Lower lobe of right lung (tissue), 2 donors: Measurements from ENCODE around the gene HRH1. TPM values are rescaled to one million over a fixed set of nuclear protein-coding genes. Genes with fewer than 3 reads are reported as not detected.

ENCODE experiments used
- ATAC-seq, 2 donors: fragments of 200-7000 bp; cut with Tn5 transposase; one replicate each; pipeline ENCODE4 v1.9.1; 2020 to 2022; ENCODE audit warnings: mild to moderate bottlenecking in 2 of 2, moderate library complexity in 2 of 2
- DNase-seq: peaks from one replicate; pipeline ENCODE4 v3.0.0-alpha.2; 2020
- H3K27ac ChIP-seq: fragments of 200-600 bp; one replicate; pipeline ENCODE4 v1.8.0; 2022
- H3K27me3 ChIP-seq: fragments of 200-600 bp; one replicate; pipeline ENCODE4 v1.8.0; 2022; ENCODE audit warnings: low read depth
- H3K36me3 ChIP-seq: fragments of 200-600 bp; one replicate; pipeline ENCODE4 v1.8.0; 2022; ENCODE audit warnings: mild to moderate bottlenecking
- H3K4me1 ChIP-seq: fragments of 200-600 bp; one replicate; pipeline ENCODE4 v1.8.0; 2022
- H3K4me3 ChIP-seq: fragments of 200-600 bp; one replicate; pipeline ENCODE4 v1.8.0; 2022; ENCODE audit warnings: mild to moderate bottlenecking
- H3K9me3 ChIP-seq: fragments of 200-600 bp; one replicate; pipeline ENCODE4 v1.8.0; 2022
- CTCF ChIP-seq: fragments of 200-600 bp; IDR thresholded peaks from one replicate; pipeline ENCODE4 v1.8.0; 2022; ENCODE audit warnings: antibody characterized with exemption, mild to moderate bottlenecking
- intact Hi-C: fragments of 100-400 bp; cut with DNase I; formaldehyde crosslinking; loops from one replicate; pipeline ENCODE4 v1.11.0; 2022
- total RNA-seq: library from RNA; stranded (reverse); fragmentation: NEBNext Ultra II Directional; extraction: Animal tissue kit (Norgen Biotek cat#: 25700); gene quantifications from one replicate; pipeline ENCODE4 v1.2.1, GENCODE V29; 2021
- donor health status: DM: no; HTN: yes; CAD: no; lungs with severe emphysema.

The HRH1 gene
- total RNA-seq, 1 donor from 2014 or later, result 6.4 TPM

- Histone ChIP-seq H3K27ac (no peak overlapping the region), H3K9me3 (no peaks in the 10 kb centered on the region)
- no peak for DNase-seq
Measured at GRCh38 chr3:11144996-11145395, 9.3 kb upstream of the HRH1 start.

DNA sequence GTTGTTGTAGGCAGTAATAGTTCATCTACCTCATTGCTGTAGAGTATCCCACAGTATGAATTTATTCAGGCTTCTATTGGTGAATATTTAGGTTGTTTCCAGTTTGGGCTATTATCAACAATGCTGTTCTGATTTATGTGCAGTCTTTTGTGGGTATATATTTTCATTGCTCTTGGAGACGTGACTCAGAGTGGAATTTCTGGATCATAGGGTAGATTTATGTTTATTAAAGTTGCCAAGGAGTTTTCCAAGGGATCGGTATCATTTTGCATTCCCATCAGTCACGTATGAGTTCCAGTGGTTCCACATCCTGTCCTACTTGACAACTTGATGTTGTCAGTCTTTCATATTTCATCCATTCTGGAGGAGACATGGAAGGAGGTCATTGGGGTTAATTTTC, 8.4 kb upstream of the HRH1 start:
- Histone ChIP-seq H3K4me1 (peaks cover 6% of the 10 kb centered on the region), H3K36me3 (no peaks in the 10 kb centered on the region), H3K27me3 (no peaks in the 10 kb centered on the region), H3K9me3 (no peaks in the 10 kb centered on the region), H3K4me3 (no peak overlapping the region), H3K27ac (no peak overlapping the region)
- intact Hi-C loops, result no loop called here
- ATAC-seq (no peak), DNase-seq (no peak)
- TF ChIP-seq CTCF, result no peak

More at GRCh38 chr3:11144996-11145395, 9.3 kb upstream of the HRH1 start:
- no peak for TF ChIP-seq CTCF
- intact Hi-C loops, result no loop called here
- Histone ChIP-seq H3K27me3 (no peaks in the 10 kb centered on the region), H3K4me1 (peaks cover 15% of the 10 kb centered on the region), H3K4me3 (no peak overlapping the region), H3K36me3 (no peaks in the 10 kb centered on the region)
- peak in 1 of 2 donors; percentile 26 for ATAC-seq

DNA sequence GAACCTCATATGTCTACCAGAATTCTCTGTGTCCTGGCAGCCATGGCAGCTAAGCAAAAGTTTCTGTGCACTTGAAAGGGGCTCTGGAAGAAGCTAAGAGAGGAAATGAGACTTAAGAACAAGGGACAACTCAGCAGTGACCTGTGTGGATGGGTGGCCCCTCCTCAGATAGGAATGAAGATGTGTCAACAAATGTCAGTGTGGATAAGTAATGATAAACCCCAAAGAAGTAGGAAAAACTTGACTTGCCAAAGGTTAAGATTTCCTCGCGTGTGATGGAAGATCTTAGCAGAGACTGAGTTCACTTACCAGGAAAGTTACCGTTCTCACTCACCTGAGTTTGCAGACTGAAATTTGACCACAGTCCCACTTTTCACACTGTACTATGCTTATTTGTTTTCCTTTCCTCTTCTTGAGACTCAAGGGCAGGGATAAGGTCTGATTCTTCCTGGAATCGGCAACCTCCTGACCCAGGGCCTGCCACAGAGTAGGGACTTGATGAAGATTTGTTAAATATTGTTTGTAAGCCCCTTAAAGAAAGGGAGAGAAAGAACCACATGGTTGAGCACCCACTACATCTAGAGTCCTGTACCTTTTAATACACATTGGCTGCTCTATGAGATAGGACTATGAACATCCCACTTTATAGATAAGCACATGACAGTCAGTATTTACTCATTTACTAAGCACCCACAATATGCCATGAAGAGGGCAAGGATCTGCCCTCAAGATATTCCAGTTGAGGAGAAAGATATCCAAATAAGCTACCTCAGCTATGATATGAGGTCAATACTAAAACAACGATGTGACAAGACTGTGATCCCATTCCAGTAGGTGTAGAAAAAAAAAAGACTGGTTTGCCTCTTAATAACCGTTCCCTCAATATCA, 7.3 kb upstream of the HRH1 start:
- DNase-seq (no peak), ATAC-seq (peak; percentile 57 to 64)
- H3K27ac ChIP-seq, result no peak overlapping the region
- TF ChIP-seq CTCF, result no peak
- intact Hi-C loops, result no loop called here
- peaks cover 3% of the 10 kb centered on the region for H3K4me1 ChIP-seq
- no peaks in the 10 kb centered on the region for H3K36me3 ChIP-seq
- no peaks in the 10 kb centered on the region for H3K27me3 ChIP-seq
- H3K9me3 ChIP-seq, result no peaks in the 10 kb centered on the region
- no peak overlapping the region for H3K4me3 ChIP-seq

- intact Hi-C loops, result no loop called here
- Histone ChIP-seq H3K4me3 (no peak overlapping the region), H3K27ac (no peak overlapping the region), H3K9me3 (no peaks in the 10 kb centered on the region), H3K36me3 (no peaks in the 10 kb centered on the region), H3K4me1 (peaks cover 11% of the 10 kb centered on the region), H3K27me3 (peaks cover 10% of the 10 kb centered on the region)
- ATAC-seq (no peak), DNase-seq (no peak)
- TF ChIP-seq CTCF, result no peak
Measured at GRCh38 chr3:11150256-11150655, 4.0 kb upstream of the HRH1 start.

GRCh38 chr3:11152301-11152700, 2.0 kb upstream of the HRH1 start:
- TF ChIP-seq CTCF, result no peak
- Histone ChIP-seq H3K4me3 (no peak overlapping the region), H3K36me3 (no peaks in the 10 kb centered on the region), H3K9me3 (no peaks in the 10 kb centered on the region), H3K4me1 (peaks cover 11% of the 10 kb centered on the region), H3K27me3 (peaks cover 10% of the 10 kb centered on the region), H3K27ac (no peak overlapping the region)
- ATAC-seq, result no peak
- intact Hi-C loops, result no loop called here
- DNase-seq, result no peak
